K562 (cell line): ENCODE results near the gene PPAN. TPM values are rescaled to one million over a fixed set of nuclear protein-coding genes. Genes with fewer than 3 reads are reported as not detected.

ENCODE experiments used
- ARHGAP35 ChIP-seq: fragments of 450-650 bp; IDR thresholded peaks from 2 replicates; pipeline ENCODE4 v1.6.1; 2018; ENCODE audit not compliant: partially characterized antibody
- MEIS2 ChIP-seq: fragments of 450-650 bp; IDR thresholded peaks from 2 replicates; pipeline ENCODE4 v1.6.1; 2014; ENCODE audit warnings: mild to moderate bottlenecking; ENCODE audit not compliant: partially characterized antibody
- NCOA2 ChIP-seq, 2 experiments: fragments of 450-650 bp; IDR thresholded peaks; 2 replicates each; pipeline ENCODE4 v1.6.1; 2018; ENCODE audit warnings: mild to moderate bottlenecking in 2 of 2, moderate library complexity in 1 of 2; ENCODE audit not compliant: partially characterized antibody in 2 of 2
- NFE2L1 ChIP-seq: fragments of 450-650 bp; IDR thresholded peaks from 2 replicates; pipeline ENCODE4 v1.6.1; 2016; ENCODE audit warnings: missing genetic modification characterization, low read depth, mild to moderate bottlenecking, missing compliant biosample characterization, moderate library complexity, borderline replicate concordance
- PPARD ChIP-seq: fragments of 250-450 bp; sonication (Bioruptor Pico); IDR thresholded peaks from 2 replicates; pipeline ENCODE4 v1.8.0; 2022; ENCODE audit warnings: inconsistent platforms, mild to moderate bottlenecking, moderate library complexity
- SMAD1 ChIP-seq: fragments of 150-350 bp; IDR thresholded peaks from 2 replicates; pipeline ENCODE4 v1.6.1; 2014; ENCODE audit warnings: low read length, low read depth; ENCODE audit not compliant: partially characterized antibody
- ZFP1 ChIP-seq: fragments of 450-650 bp; formaldehyde crosslinking; IDR thresholded peaks from 2 replicates; pipeline ENCODE4 v1.4.0; 2020; ENCODE audit warnings: mild to moderate bottlenecking, mixed read lengths
- ZNF282 ChIP-seq: sonication (generic); formaldehyde crosslinking; IDR thresholded peaks from 2 replicates; pipeline ENCODE4 v1.8.1; 2023; ENCODE audit warnings: missing genetic modification reagents
- polyA plus RNA-seq, 8 experiments: library from polyadenylated mRNA; depleted of rRNA in 4 of 8; stranded (reverse) in 5 of 8; unstranded in 3 of 8; fragments of >200 nt; fragmentation: Nextera tagmentation in 2 of 8; fragmentation: Illumina TruSeq in 1 of 8; extraction: Ambion mirVana in 2 of 8; extraction: Trizol in 1 of 8; gene quantifications; 2 replicates each; pipeline versions ENCODE4 v1.2.1 to v1.2.3, GENCODE V29; 2011 to 2014; ENCODE audit warnings: inconsistent platforms in 1 of 8, missing spikeins in 1 of 8
- total RNA-seq, 7 experiments: library from RNA; depleted of rRNA in 6 of 7; stranded (reverse); fragments of >200 nt in 6 of 7; fragmentation: Illumina TruSeq in 2 of 7; extraction: Trizol in 2 of 7; gene quantifications; 2 replicates each; pipeline versions ENCODE4 v1.2.1 to v1.2.3, GENCODE V29; 2011 to 2021; ENCODE audit warnings: low replicate concordance in 1 of 7
- TF ChIP-seq, protein P1 (sequence below): sonication (generic); formaldehyde crosslinking; IDR thresholded peaks from 2 replicates; pipeline ENCODE4 v1.8.1; 2022; ENCODE audit warnings: missing genetic modification reagents
- TF ChIP-seq, protein P2 (sequence below): fragments of 250-450 bp; sonication (Bioruptor Pico); IDR thresholded peaks from 2 replicates; pipeline ENCODE4 v1.6.1; 2021; ENCODE audit warnings: mild to moderate bottlenecking
- TF ChIP-seq, protein P3 (sequence below): fragments of 200-600 bp; sonication (generic); IDR thresholded peaks from one replicate; pipeline ENCODE4 v1.6.1; 2012; ENCODE audit warnings: mild to moderate bottlenecking, low read depth, low read length, inconsistent platforms
- TF ChIP-seq, protein P4 (sequence below): fragments of 250-450 bp; sonication (Bioruptor Pico); IDR thresholded peaks from 2 replicates; pipeline ENCODE4 v1.5.1; 2021; ENCODE audit warnings: mild to moderate bottlenecking

Gene PPAN
- total and polyA plus RNA-seq, 9 of the 15 experiments (the other 6 are each of a cell fraction or from before 2014, with no cell fraction given): 2.2 to 129 (median 59.1) TPM

DNA sequence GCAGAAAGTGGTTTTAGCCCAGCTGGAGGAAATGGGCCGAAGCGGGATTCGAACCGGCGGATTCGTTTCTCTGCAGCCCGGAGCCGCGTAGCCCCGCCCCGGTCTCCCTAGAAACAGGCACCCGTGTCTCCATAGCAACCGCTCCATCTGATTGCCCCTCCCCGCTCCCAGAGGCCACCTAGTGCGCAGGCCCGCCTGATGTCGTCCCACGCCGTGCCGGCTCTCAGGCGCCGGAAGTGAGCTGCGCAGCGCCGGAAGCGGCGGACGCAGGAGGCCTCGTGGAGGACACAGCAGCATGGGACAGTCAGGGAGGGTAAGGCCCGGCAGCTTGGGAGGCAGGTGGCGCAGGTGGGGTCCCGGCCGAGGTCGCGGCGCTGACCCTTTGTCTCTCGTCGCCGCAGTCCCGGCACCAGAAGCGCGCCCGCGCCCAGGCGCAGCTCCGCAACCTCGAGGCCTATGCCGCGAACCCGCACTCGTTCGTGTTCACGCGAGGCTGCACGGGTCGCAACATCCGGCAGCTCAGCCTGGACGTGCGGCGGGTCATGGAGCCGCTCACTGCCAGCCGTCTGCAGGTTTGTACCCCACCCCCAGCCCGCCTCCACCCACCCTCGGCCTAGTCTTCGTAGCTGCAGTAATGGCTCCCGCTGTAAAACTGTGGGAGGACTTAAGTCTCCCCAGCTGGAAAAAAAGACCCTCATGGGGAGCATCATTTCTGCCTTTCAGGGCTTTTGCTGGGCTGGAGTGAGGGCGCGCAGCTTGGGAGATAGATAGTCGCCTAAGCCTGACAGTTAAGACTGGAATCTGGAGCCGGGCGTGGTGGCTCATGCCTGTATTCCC is at the start of gene PPAN (continued):
- TF ChIP-seq, protein P1, sequence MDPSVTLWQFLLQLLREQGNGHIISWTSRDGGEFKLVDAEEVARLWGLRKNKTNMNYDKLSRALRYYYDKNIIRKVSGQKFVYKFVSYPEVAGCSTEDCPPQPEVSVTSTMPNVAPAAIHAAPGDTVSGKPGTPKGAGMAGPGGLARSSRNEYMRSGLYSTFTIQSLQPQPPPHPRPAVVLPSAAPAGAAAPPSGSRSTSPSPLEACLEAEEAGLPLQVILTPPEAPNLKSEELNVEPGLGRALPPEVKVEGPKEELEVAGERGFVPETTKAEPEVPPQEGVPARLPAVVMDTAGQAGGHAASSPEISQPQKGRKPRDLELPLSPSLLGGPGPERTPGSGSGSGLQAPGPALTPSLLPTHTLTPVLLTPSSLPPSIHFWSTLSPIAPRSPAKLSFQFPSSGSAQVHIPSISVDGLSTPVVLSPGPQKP (CRISPR knock-in tag): no peak
- no peak for TF ChIP-seq NCOA2 (IDR thresholded peaks at IDR 0.05; ENCODE audit: partially characterized antibody in 2 of 2)
- no peak for TF ChIP-seq PPARD (CRISPR knock-in tag)
- TF ChIP-seq, protein P2, sequence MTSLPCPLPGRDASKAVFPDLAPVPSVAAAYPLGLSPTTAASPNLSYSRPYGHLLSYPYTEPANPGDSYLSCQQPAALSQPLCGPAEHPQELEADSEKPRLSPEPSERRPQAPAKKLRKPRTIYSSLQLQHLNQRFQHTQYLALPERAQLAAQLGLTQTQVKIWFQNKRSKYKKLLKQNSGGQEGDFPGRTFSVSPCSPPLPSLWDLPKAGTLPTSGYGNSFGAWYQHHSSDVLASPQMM: no peak
- no peak for TF ChIP-seq ZFP1 (CRISPR knock-in tag)
- TF ChIP-seq NFE2L1: no peak
- TF ChIP-seq ZNF282 (CRISPR knock-in tag): peak; percentile 83; the same call in 1 of the 2 replicates
- TF ChIP-seq, protein P3, sequence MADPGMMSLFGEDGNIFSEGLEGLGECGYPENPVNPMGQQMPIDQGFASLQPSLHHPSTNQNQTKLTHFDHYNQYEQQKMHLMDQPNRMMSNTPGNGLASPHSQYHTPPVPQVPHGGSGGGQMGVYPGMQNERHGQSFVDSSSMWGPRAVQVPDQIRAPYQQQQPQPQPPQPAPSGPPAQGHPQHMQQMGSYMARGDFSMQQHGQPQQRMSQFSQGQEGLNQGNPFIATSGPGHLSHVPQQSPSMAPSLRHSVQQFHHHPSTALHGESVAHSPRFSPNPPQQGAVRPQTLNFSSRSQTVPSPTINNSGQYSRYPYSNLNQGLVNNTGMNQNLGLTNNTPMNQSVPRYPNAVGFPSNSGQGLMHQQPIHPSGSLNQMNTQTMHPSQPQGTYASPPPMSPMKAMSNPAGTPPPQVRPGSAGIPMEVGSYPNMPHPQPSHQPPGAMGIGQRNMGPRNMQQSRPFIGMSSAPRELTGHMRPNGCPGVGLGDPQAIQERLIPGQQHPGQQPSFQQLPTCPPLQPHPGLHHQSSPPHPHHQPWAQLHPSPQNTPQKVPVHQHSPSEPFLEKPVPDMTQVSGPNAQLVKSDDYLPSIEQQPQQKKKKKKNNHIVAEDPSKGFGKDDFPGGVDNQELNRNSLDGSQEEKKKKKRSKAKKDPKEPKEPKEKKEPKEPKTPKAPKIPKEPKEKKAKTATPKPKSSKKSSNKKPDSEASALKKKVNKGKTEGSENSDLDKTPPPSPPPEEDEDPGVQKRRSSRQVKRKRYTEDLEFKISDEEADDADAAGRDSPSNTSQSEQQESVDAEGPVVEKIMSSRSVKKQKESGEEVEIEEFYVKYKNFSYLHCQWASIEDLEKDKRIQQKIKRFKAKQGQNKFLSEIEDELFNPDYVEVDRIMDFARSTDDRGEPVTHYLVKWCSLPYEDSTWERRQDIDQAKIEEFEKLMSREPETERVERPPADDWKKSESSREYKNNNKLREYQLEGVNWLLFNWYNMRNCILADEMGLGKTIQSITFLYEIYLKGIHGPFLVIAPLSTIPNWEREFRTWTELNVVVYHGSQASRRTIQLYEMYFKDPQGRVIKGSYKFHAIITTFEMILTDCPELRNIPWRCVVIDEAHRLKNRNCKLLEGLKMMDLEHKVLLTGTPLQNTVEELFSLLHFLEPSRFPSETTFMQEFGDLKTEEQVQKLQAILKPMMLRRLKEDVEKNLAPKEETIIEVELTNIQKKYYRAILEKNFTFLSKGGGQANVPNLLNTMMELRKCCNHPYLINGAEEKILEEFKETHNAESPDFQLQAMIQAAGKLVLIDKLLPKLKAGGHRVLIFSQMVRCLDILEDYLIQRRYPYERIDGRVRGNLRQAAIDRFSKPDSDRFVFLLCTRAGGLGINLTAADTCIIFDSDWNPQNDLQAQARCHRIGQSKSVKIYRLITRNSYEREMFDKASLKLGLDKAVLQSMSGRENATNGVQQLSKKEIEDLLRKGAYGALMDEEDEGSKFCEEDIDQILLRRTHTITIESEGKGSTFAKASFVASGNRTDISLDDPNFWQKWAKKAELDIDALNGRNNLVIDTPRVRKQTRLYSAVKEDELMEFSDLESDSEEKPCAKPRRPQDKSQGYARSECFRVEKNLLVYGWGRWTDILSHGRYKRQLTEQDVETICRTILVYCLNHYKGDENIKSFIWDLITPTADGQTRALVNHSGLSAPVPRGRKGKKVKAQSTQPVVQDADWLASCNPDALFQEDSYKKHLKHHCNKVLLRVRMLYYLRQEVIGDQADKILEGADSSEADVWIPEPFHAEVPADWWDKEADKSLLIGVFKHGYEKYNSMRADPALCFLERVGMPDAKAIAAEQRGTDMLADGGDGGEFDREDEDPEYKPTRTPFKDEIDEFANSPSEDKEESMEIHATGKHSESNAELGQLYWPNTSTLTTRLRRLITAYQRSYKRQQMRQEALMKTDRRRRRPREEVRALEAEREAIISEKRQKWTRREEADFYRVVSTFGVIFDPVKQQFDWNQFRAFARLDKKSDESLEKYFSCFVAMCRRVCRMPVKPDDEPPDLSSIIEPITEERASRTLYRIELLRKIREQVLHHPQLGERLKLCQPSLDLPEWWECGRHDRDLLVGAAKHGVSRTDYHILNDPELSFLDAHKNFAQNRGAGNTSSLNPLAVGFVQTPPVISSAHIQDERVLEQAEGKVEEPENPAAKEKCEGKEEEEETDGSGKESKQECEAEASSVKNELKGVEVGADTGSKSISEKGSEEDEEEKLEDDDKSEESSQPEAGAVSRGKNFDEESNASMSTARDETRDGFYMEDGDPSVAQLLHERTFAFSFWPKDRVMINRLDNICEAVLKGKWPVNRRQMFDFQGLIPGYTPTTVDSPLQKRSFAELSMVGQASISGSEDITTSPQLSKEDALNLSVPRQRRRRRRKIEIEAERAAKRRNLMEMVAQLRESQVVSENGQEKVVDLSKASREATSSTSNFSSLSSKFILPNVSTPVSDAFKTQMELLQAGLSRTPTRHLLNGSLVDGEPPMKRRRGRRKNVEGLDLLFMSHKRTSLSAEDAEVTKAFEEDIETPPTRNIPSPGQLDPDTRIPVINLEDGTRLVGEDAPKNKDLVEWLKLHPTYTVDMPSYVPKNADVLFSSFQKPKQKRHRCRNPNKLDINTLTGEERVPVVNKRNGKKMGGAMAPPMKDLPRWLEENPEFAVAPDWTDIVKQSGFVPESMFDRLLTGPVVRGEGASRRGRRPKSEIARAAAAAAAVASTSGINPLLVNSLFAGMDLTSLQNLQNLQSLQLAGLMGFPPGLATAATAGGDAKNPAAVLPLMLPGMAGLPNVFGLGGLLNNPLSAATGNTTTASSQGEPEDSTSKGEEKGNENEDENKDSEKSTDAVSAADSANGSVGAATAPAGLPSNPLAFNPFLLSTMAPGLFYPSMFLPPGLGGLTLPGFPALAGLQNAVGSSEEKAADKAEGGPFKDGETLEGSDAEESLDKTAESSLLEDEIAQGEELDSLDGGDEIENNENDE: no peak
- TF ChIP-seq SMAD1: no peak
- TF ChIP-seq, protein P4, sequence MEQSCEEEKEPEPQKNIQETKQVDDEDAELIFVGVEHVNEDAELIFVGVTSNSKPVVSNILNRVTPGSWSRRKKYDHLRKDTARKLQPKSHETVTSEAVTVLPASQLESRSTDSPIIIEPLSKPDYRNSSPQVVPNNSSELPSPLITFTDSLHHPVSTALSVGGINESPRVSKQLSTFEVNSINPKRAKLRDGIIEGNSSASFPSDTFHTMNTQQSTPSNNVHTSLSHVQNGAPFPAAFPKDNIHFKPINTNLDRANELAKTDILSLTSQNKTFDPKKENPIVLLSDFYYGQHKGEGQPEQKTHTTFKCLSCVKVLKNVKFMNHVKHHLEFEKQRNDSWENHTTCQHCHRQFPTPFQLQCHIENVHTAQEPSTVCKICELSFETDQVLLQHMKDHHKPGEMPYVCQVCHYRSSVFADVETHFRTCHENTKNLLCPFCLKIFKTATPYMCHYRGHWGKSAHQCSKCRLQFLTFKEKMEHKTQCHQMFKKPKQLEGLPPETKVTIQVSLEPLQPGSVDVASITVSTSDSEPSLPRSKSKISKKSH: no peak
- peak; percentile 73 for TF ChIP-seq MEIS2
- no peak for TF ChIP-seq ARHGAP35
